Left ventricle myocardium superior (tissue), 1 donor: Measurements from ENCODE around the gene TMEM50A. TPM values are rescaled to one million over a fixed set of nuclear protein-coding genes. Genes with fewer than 3 reads are reported as not detected.

Experiments used
- total RNA-seq: library from RNA; stranded (reverse); fragmentation: NEBNext Ultra II Directional; extraction: Animal tissue kit (Norgen Biotek cat#: 25700); gene quantifications from one replicate; pipeline ENCODE4 v1.2.1, GENCODE V29; 2021
- donor health status: DM: no; HTN: yes; CAD: no; lungs with severe emphysema.

The TMEM50A gene
- total RNA-seq, 1 donor from 2014 or later: 73.1 TPM

Other genes with a start within 250 kb of the TMEM50A start
- 40.8 TPM for gene SYF2, start 105.8 kb upstream of the TMEM50A start, total RNA-seq
- gene RSRP1, start 90.9 kb upstream of the TMEM50A start, total RNA-seq: 45.0 TPM
- gene RHD, start 65.8 kb upstream of the TMEM50A start, total RNA-seq: not detected
- gene RHCE, start 82.5 kb downstream of the TMEM50A start, total RNA-seq: 1.0 TPM
- 15.6 TPM for gene MACO1, start 92.6 kb downstream of the TMEM50A start, total RNA-seq
- gene LDLRAP1, start 205.3 kb downstream of the TMEM50A start, total RNA-seq: 11.8 TPM